Keratinocyte (primary cell): ENCODE results near the gene STKLD1. TPM values are rescaled to one million over a fixed set of nuclear protein-coding genes. Genes with fewer than 3 reads are reported as not detected.

Source experiments
- DNase-seq: peaks from one replicate; pipeline ENCODE4 v3.0.0-alpha.2; 2011; ENCODE audit warnings: low read depth, missing footprints, low spot score
- FAIRE-seq: peaks from 2 replicates; lab custom pipeline; 2011; peaks lifted over from hg19 to GRCh38; lab: Jason Lieb, UNC
- H2AFZ ChIP-seq: 2 replicates; pipeline ENCODE4 v1.6.0; 2012; ENCODE audit warnings: low read length, control low read depth, inconsistent platforms; ENCODE audit not compliant: control insufficient read depth
- H3K27ac ChIP-seq: 2 replicates; pipeline ENCODE4 v1.5.1; 2011; ENCODE audit warnings: low read length; ENCODE audit not compliant: control insufficient read depth, insufficient read depth
- H3K27me3 ChIP-seq: 3 replicates; pipeline ENCODE4 v1.6.0; 2011; ENCODE audit warnings: low read length; ENCODE audit not compliant: control insufficient read depth, insufficient read depth; ENCODE audit errors: extremely low read depth
- H3K36me3 ChIP-seq, 2 experiments: 2 replicates in 1 of 2; 3 replicates in 1 of 2; pipeline ENCODE4 v1.5.1; 2011; ENCODE audit warnings: low read length in 2 of 2, mild to moderate bottlenecking in 1 of 2; ENCODE audit not compliant: control insufficient read depth in 2 of 2, insufficient read depth in 2 of 2; ENCODE audit errors: extremely low read depth in 1 of 2
- H3K4me1 ChIP-seq: 3 replicates; pipeline ENCODE4 v1.5.1; 2011; ENCODE audit warnings: low read length; ENCODE audit not compliant: control insufficient read depth, insufficient read depth; ENCODE audit errors: extremely low read depth
- H3K4me2 ChIP-seq: 3 replicates; pipeline ENCODE4 v1.6.0; 2011; ENCODE audit warnings: low read depth, low read length; ENCODE audit not compliant: control insufficient read depth, insufficient read depth; ENCODE audit errors: extremely low read depth
- H3K4me3 ChIP-seq, 3 experiments: fragments of 200-600 bp in 1 of 3; sonication (generic) in 1 of 3; 2 replicates in 2 of 3; 3 replicates in 1 of 3; pipeline ENCODE4 v1.5.1; 2011 to 2016; ENCODE audit warnings: low read length in 3 of 3, mild to moderate bottlenecking in 3 of 3, control low read depth in 2 of 3, inconsistent platforms in 1 of 3, low read depth in 1 of 3, mixed read lengths in 1 of 3, mixed run types in 1 of 3, moderate library complexity in 1 of 3; ENCODE audit not compliant: control insufficient read depth in 2 of 3, insufficient read depth in 2 of 3; ENCODE audit errors: extremely low read depth in 1 of 3
- H3K79me2 ChIP-seq: 2 replicates; pipeline ENCODE4 v1.6.0; 2012; ENCODE audit warnings: low read length; ENCODE audit not compliant: control insufficient read depth, insufficient read depth
- H3K9ac ChIP-seq: 3 replicates; pipeline ENCODE4 v1.6.0; 2011; ENCODE audit warnings: low read length; ENCODE audit not compliant: control insufficient read depth, insufficient read depth; ENCODE audit errors: extremely low read depth
- H3K9me1 ChIP-seq: 3 replicates; pipeline ENCODE4 v1.6.0; 2011; ENCODE audit warnings: low read length; ENCODE audit not compliant: control insufficient read depth, insufficient read depth; ENCODE audit errors: extremely low read depth
- H3K9me3 ChIP-seq: 2 replicates; pipeline ENCODE4 v1.5.1; 2012; ENCODE audit warnings: low read depth, low read length; ENCODE audit not compliant: control insufficient read depth
- H4K20me1 ChIP-seq: 3 replicates; pipeline ENCODE4 v1.6.0; 2011; ENCODE audit warnings: low read length; ENCODE audit not compliant: control insufficient read depth, insufficient read depth; ENCODE audit errors: extremely low read depth
- EZH2 ChIP-seq: IDR thresholded peaks from one replicate; pipeline ENCODE4 v1.6.1; 2012; ENCODE audit warnings: inconsistent platforms, mild to moderate bottlenecking, low read length, moderate library complexity
- dilution Hi-C: fragments of 300-500 bp; cut with MboI; formaldehyde crosslinking; loops from one replicate; pipeline ENCODE4 v1.7.0; 2020; ENCODE audit warnings: low sequenced_read_pairs; ENCODE audit not compliant: extremely low pct_ligation_motif_present
- polyA plus RNA-seq, 5 experiments: library from polyadenylated mRNA; depleted of rRNA in 3 of 5; stranded (reverse) in 3 of 5; stranded (forward) in 1 of 5; unstranded in 1 of 5; fragments of >200 nt; gene quantifications; 1 replicate in 1 of 5; 2 replicates in 3 of 5; 3 replicates in 1 of 5; pipeline versions ENCODE4 v1.2.1 to v1.2.3, GENCODE V29; 2011 to 2012; ENCODE audit warnings: missing spikeins in 2 of 5, low read depth in 1 of 5, low replicate concordance in 1 of 5
- TF ChIP-seq, protein P1 (sequence below), 3 experiments: IDR thresholded peaks in 1 of 3; conservative IDR thresholded peaks in 1 of 3; optimal IDR thresholded peaks in 1 of 3; 2 replicates in 2 of 3; 3 replicates in 1 of 3; pipeline versions ENCODE3 to v1.5.1; 2011; ENCODE audit warnings: low read length in 3 of 3, mild to moderate bottlenecking in 3 of 3, moderate library complexity in 2 of 3, control low read depth in 1 of 3, inconsistent platforms in 1 of 3; ENCODE audit not compliant: insufficient read depth in 2 of 3; ENCODE audit errors: extremely low read depth in 1 of 3

STKLD1 gene
- polyA plus RNA-seq, 1 donor (not counting 4 experiments of a cell fraction or from before 2014, with no cell fraction given) = 0.77 TPM

DNA sequence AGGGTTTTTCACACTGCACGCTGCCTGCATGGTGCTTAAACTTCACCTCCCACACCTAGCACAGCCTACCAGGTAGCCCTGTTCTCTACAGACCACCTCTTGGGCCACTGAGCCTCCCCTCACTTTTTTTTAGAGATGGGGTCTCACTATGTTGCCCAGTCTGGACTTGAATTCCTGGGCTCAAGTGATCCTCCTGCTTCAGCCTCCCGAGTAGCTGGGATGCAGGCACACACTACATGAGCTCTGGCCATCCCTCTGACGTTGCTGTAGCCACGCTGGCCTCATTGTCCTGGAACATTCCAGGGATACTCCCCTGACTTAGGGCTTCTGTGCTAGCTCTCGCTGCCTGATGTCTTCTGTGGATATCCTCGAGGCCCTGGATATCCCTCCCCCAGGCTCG lies 76.4 kb downstream of the STKLD1 start:
- FAIRE-seq (no peak), DNase-seq (no peak)
- H4K20me1 ChIP-seq = no peaks in the 10 kb centered on the region
- TF ChIP-seq, protein P1, sequence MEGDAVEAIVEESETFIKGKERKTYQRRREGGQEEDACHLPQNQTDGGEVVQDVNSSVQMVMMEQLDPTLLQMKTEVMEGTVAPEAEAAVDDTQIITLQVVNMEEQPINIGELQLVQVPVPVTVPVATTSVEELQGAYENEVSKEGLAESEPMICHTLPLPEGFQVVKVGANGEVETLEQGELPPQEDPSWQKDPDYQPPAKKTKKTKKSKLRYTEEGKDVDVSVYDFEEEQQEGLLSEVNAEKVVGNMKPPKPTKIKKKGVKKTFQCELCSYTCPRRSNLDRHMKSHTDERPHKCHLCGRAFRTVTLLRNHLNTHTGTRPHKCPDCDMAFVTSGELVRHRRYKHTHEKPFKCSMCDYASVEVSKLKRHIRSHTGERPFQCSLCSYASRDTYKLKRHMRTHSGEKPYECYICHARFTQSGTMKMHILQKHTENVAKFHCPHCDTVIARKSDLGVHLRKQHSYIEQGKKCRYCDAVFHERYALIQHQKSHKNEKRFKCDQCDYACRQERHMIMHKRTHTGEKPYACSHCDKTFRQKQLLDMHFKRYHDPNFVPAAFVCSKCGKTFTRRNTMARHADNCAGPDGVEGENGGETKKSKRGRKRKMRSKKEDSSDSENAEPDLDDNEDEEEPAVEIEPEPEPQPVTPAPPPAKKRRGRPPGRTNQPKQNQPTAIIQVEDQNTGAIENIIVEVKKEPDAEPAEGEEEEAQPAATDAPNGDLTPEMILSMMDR (optimal IDR thresholded peaks at IDR 0.05 in 1 of 3, IDR thresholded peaks at IDR 0.05 in 1 of 3, conservative IDR thresholded peaks at IDR 0.05 in 1 of 3; ENCODE audit: extremely low read depth in 1 of 3, insufficient read depth in 2 of 3, low read length in 3 of 3) = no peak
- TF ChIP-seq EZH2 = no peak
- no peak overlapping the region for H3K9ac ChIP-seq
- peaks cover 15% of the 10 kb centered on the region for H3K27me3 ChIP-seq
- dilution Hi-C loops = no loop called here
- no peaks in the 10 kb centered on the region for H3K9me1 ChIP-seq
- H3K36me3 ChIP-seq = no peaks in the 10 kb centered on the region
- H3K4me1 ChIP-seq = peaks cover 3% of the 10 kb centered on the region
- no peaks in the 10 kb centered on the region for H3K79me2 ChIP-seq
- no peak overlapping the region for H3K4me3 ChIP-seq
- H2AFZ ChIP-seq = no peak overlapping the region
- H3K9me3 ChIP-seq = no peaks in the 10 kb centered on the region
- no peak overlapping the region for H3K27ac ChIP-seq
- no peak overlapping the region for H3K4me2 ChIP-seq

DNA sequence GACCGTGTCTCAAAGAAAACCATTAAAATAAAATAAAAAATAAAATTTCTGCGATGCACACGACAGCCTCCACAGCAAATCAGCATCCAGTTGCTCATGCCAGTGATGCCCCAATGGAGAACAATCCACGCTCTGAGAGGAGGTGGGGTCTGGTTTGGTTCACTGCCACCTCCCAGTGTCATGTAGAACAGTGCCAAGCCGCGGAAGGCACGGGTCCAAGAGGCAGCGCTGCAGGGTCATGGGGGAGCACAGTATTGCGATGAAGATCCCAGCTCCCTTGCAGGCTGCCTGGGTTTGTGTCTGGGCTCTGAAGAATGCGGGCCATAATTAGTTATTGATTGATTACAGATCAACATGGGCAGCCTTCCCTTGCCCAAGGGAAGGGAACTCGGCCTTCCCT lies 77.5 kb downstream of the STKLD1 start:
- dilution Hi-C loops = no loop called here
- H3K4me1 ChIP-seq = peaks cover 3% of the 10 kb centered on the region
- DNase-seq = no peak
- no peak overlapping the region for H3K27ac ChIP-seq
- no peak overlapping the region for H3K9ac ChIP-seq
- no peaks in the 10 kb centered on the region for H3K36me3 ChIP-seq
- FAIRE-seq = no peak
- no peaks in the 10 kb centered on the region for H3K79me2 ChIP-seq
- no peaks in the 10 kb centered on the region for H4K20me1 ChIP-seq
- H2AFZ ChIP-seq = no peak overlapping the region
- H3K4me2 ChIP-seq = no peak overlapping the region
- no peaks in the 10 kb centered on the region for H3K9me3 ChIP-seq
- H3K4me3 ChIP-seq = no peak overlapping the region
- peaks cover 12% of the 10 kb centered on the region for H3K27me3 ChIP-seq
- no peak for TF ChIP-seq EZH2
- TF ChIP-seq, protein P1 (optimal IDR thresholded peaks at IDR 0.05 in 1 of 3, IDR thresholded peaks at IDR 0.05 in 1 of 3, conservative IDR thresholded peaks at IDR 0.05 in 1 of 3; ENCODE audit: extremely low read depth in 1 of 3, insufficient read depth in 2 of 3, low read length in 3 of 3) = no peak
- no peaks in the 10 kb centered on the region for H3K9me1 ChIP-seq
